Posterior vena cava (tissue), 2 donors: ENCODE results near the gene TMC4. TPM values are rescaled to one million over a fixed set of nuclear protein-coding genes. Genes with fewer than 3 reads are reported as not detected.
"Not testable (repeated sequence)": the region's sequence is repeated elsewhere in the genome, so short reads cannot be mapped to it uniquely, and the experiment has no call there.

Experiments used
- DNase-seq: peaks from one replicate; pipeline ENCODE4 v3.0.0-alpha.2; 2020; ENCODE audit warnings: low spot score
- intact Hi-C, 2 donors: fragments of 100-400 bp; cut with DNase I; formaldehyde crosslinking; loops; one replicate each; pipeline versions ENCODE4 v1.14.1 to v1.14.2; 2022 to 2023
- total RNA-seq, 2 donors: library from RNA; stranded (reverse); fragmentation: NEBNext Ultra II Directional; extraction: Animal tissue kit (Norgen Biotek cat#: 25700); gene quantifications; one replicate each; pipeline ENCODE4 v1.2.1, GENCODE V29; 2021
- donor health status: DM: yes; HTN: yes; CAD: no.
- donor health status: DM: yes; HTN: yes; CAD: no.

The TMC4 gene
- total RNA-seq, 2 donors from 2014 or later = 1.1 to 1.4 TPM

- intact Hi-C loops = loop anchor here in 1 of 2 donors (2.0 kb wide), 1 partner anchor 33 kb away; the partner anchor contains the start of gene TMC4
- DNase-seq = peak; percentile 81
Observed at GRCh38 chr19:54206030-54206830, 33.3 kb upstream of the TMC4 start.

- intact Hi-C loops = no loop called here
- peak; percentile 36 for DNase-seq
Observed at GRCh38 chr19:54204767-54205468, 32.0 kb upstream of the TMC4 start.

- intact Hi-C loops = no loop called here
- DNase-seq = peak; percentile 55
Observed at GRCh38 chr19:54203151-54203611, 30.2 kb upstream of the TMC4 start.

- peak; percentile 38 for DNase-seq
- intact Hi-C loops = no loop called here
Observed at GRCh38 chr19:54201980-54202379, 29.0 kb upstream of the TMC4 start.

- no peak for DNase-seq
- intact Hi-C loops = no loop called here
Observed at GRCh38 chr19:54201172-54201701, 28.3 kb upstream of the TMC4 start.

- intact Hi-C loops = no loop called here
Observed at GRCh38 chr19:54199401-54199800, 26.4 kb upstream of the TMC4 start.

GRCh38 chr19:54197121-54197520 lies 24.2 kb upstream of the TMC4 start:
- DNase-seq = no peak
- intact Hi-C loops = no loop called here

More at GRCh38 chr19:54199401-54199800, 26.4 kb upstream of the TMC4 start:
- DNase-seq = no peak

- no peak for DNase-seq
- intact Hi-C loops = no loop called here
Observed at GRCh38 chr19:54196536-54196935, 23.6 kb upstream of the TMC4 start.

GRCh38 chr19:54194463-54194862 lies 21.5 kb upstream of the TMC4 start:
- DNase-seq, intact Hi-C loops: not testable (repeated sequence)

- DNase-seq = no peak
- intact Hi-C loops = no loop called here
Observed at GRCh38 chr19:54193011-54193410, 20.1 kb upstream of the TMC4 start.

- no peak for DNase-seq
- intact Hi-C loops = no loop called here
Observed at GRCh38 chr19:54191811-54192453, 19.0 kb upstream of the TMC4 start.

GRCh38 chr19:54191011-54191810 lies 18.3 kb upstream of the TMC4 start, which contains the start of gene TSEN34:
TSS of gene TSEN34 (plus strand) at chr19:54191308. CDS start at chr19:54191365, 57 bp downstream.
- DNase-seq = peak; percentile 96
- intact Hi-C loops = no loop called here

- peak; percentile 100 for DNase-seq
- intact Hi-C loops = no loop called here
Observed at GRCh38 chr19:54190503-54191010, 17.6 kb upstream of the TMC4 start.

GRCh38 chr19:54189735-54190502 lies 17.0 kb upstream of the TMC4 start:
- DNase-seq = peak; percentile 100
- intact Hi-C loops = no loop called here

- no peak for DNase-seq
- intact Hi-C loops = no loop called here
Observed at GRCh38 chr19:54189145-54189734, 16.3 kb upstream of the TMC4 start, which contains the start of gene MBOAT7. TSS of gene MBOAT7 (minus strand) at chr19:54189580. CDS start at chr19:54188508, 1,072 bp downstream.

GRCh38 chr19:54188215-54188871 lies 15.4 kb upstream of the TMC4 start:
- DNase-seq = peak; percentile 81
- intact Hi-C loops = no loop called here

GRCh38 chr19:54186934-54187381 lies 14.0 kb upstream of the TMC4 start:
- intact Hi-C loops = no loop called here
- no peak for DNase-seq
